ENCODE results near the gene PRMT7.

GRCh38 chr16:68403177-68403576, 92.4 kb downstream of the PRMT7 start:
- TF ChIP-seq CTCF (IDR thresholded peaks at IDR 0.05) (no peak), EP300 (IDR thresholded peaks at IDR 0.05) (no peak), POLR2A (IDR thresholded peaks at IDR 0.05) (no peak)

Measured in upper lobe of left lung (tissue), 4 donors.